GM23338 (cell line): ENCODE results near the gene USH2A. TPM values are rescaled to one million over a fixed set of nuclear protein-coding genes. Genes with fewer than 3 reads are reported as not detected.

Experiments
- ATAC-seq: fragments of 200-7000 bp; cut with Tn5 transposase; 3 replicates; pipeline ENCODE4 v1.9.1; 2020
- DNase-seq: peaks from one replicate; pipeline ENCODE4 v3.0.0-alpha.2; 2015; ENCODE audit warnings: low spot score
- H2AFZ ChIP-seq: fragments of 200-600 bp; sonication (generic); 2 replicates; pipeline ENCODE4 v1.8.0; 2016; ENCODE audit warnings: antibody characterized with exemption, mild to moderate bottlenecking, moderate library complexity
- H3F3A ChIP-seq: fragments of 200-600 bp; sonication (generic); replicated peaks from 2 replicates; pipeline ENCODE4 v1.8.0; 2017; ENCODE audit warnings: antibody characterized with exemption, mixed run types, low read depth
- H3K27ac ChIP-seq: fragments of 200-600 bp; sonication (generic); 2 replicates; pipeline ENCODE4 v1.6.1; 2016; ENCODE audit warnings: low read depth
- H3K27me3 ChIP-seq: fragments of 200-600 bp; sonication (generic); 2 replicates; pipeline ENCODE4 v1.8.0; 2016; ENCODE audit warnings: mild to moderate bottlenecking, mixed run types, moderate library complexity; ENCODE audit not compliant: insufficient read depth
- H3K36me3 ChIP-seq: fragments of 200-600 bp; sonication (generic); 2 replicates; pipeline ENCODE4 v1.8.0; 2016; ENCODE audit warnings: mild to moderate bottlenecking; ENCODE audit not compliant: insufficient read depth
- H3K4me1 ChIP-seq: fragments of 200-600 bp; sonication (generic); 2 replicates; pipeline ENCODE4 v1.8.0; 2016; ENCODE audit warnings: mild to moderate bottlenecking, moderate library complexity; ENCODE audit not compliant: insufficient read depth
- H3K4me2 ChIP-seq: fragments of 200-600 bp; sonication (generic); 2 replicates; pipeline ENCODE4 v1.7.1; 2017; ENCODE audit warnings: mixed run types
- H3K4me3 ChIP-seq: fragments of 200-600 bp; sonication (generic); 2 replicates; pipeline ENCODE4 v1.6.1; 2016; ENCODE audit warnings: mixed run types
- H3K79me2 ChIP-seq: fragments of 200-600 bp; sonication (generic); replicated peaks from 2 replicates; pipeline ENCODE4 v1.8.0; 2017; ENCODE audit warnings: mild to moderate bottlenecking; ENCODE audit not compliant: insufficient read depth
- H3K9me2 ChIP-seq: fragments of 200-600 bp; sonication (generic); 2 replicates; pipeline ENCODE4 v1.8.0; 2017; ENCODE audit not compliant: insufficient read depth
- H4K20me1 ChIP-seq: fragments of 200-600 bp; sonication (generic); replicated peaks from 2 replicates; pipeline ENCODE4 v1.8.0; 2017; ENCODE audit warnings: mild to moderate bottlenecking; ENCODE audit not compliant: insufficient read depth
- H3K27ac Mint-ChIP-seq: 2 replicates; pipeline ENCODE4 v1.8.0; 2020; ENCODE audit warnings: inconsistent platforms, mild to moderate bottlenecking, moderate library complexity, mixed read lengths
- H3K27me3 Mint-ChIP-seq: 3 replicates; pipeline ENCODE4 v1.8.0; 2022; ENCODE audit warnings: low read depth, mild to moderate bottlenecking, moderate library complexity, mixed read lengths, inconsistent platforms; ENCODE audit not compliant: insufficient read depth, poor library complexity
- H3K36me3 Mint-ChIP-seq: 3 replicates; pipeline ENCODE4 v1.8.0; 2021; ENCODE audit warnings: low read depth, mild to moderate bottlenecking, inconsistent platforms, moderate library complexity, mixed read lengths
- H3K4me1 Mint-ChIP-seq: 3 replicates; pipeline ENCODE4 v1.8.0; 2020; ENCODE audit warnings: mild to moderate bottlenecking, inconsistent platforms, mixed read lengths
- H3K4me3 Mint-ChIP-seq: 3 replicates; pipeline ENCODE4 v1.8.0; 2021; ENCODE audit warnings: moderate library complexity, mild to moderate bottlenecking, inconsistent platforms, mixed read lengths
- H3K9me3 Mint-ChIP-seq: 3 replicates; pipeline ENCODE4 v1.8.0; 2020; ENCODE audit warnings: moderate library complexity, mild to moderate bottlenecking, inconsistent platforms, mixed read lengths
- CREB1 ChIP-seq: fragments of 250-450 bp; sonication (Bioruptor Pico); IDR thresholded peaks from 2 replicates; pipeline ENCODE4 v1.5.0; 2020; ENCODE audit warnings: low read depth, mild to moderate bottlenecking, moderate library complexity
- EZH2 ChIP-seq: fragments of 200-600 bp; sonication (generic); IDR thresholded peaks from one replicate; pipeline ENCODE4 v1.8.0; 2017; ENCODE audit warnings: antibody characterized with exemption, mild to moderate bottlenecking, low read depth; ENCODE audit not compliant: unreplicated experiment
- EZH2phosphoT487 ChIP-seq: fragments of 200-600 bp; sonication (generic); IDR thresholded peaks from one replicate; pipeline ENCODE4 v1.8.1; 2018; ENCODE audit warnings: antibody characterized with exemption; ENCODE audit not compliant: unreplicated experiment
- JUNB ChIP-seq: IDR thresholded peaks from one replicate; pipeline ENCODE4 v1.6.1; 2016; ENCODE audit warnings: antibody characterized with exemption; ENCODE audit not compliant: unreplicated experiment
- NANOG ChIP-seq: IDR thresholded peaks from 2 replicates; pipeline ENCODE4 v1.6.1; 2016; ENCODE audit warnings: antibody characterized with exemption, borderline replicate concordance
- POLR2AphosphoS5 ChIP-seq: IDR thresholded peaks from 2 replicates; pipeline ENCODE4 v1.6.1; 2016; ENCODE audit warnings: antibody characterized with exemption, low read depth
- STAT1 ChIP-seq: IDR thresholded peaks from one replicate; pipeline ENCODE4 v1.6.1; 2016; ENCODE audit warnings: antibody characterized with exemption; ENCODE audit not compliant: unreplicated experiment
- ZNF114 ChIP-seq: fragments of 250-450 bp; sonication (Bioruptor Pico); IDR thresholded peaks from 2 replicates; pipeline ENCODE4 v1.5.0; 2020; ENCODE audit warnings: mild to moderate bottlenecking, moderate library complexity
- ZNF331 ChIP-seq: fragments of 250-450 bp; sonication (Bioruptor Pico); IDR thresholded peaks from 2 replicates; pipeline ENCODE4 v1.5.0; 2020; ENCODE audit warnings: low read depth, mild to moderate bottlenecking, moderate library complexity
- polyA plus RNA-seq: library from polyadenylated mRNA; unstranded; fragments of >200 nt; fragmentation: Nextera tagmentation; extraction: Ambion mirVana; gene quantifications from 2 replicates; pipeline ENCODE4 v1.2.1, GENCODE V29; 2016
- total RNA-seq: library from RNA; depleted of rRNA; stranded (reverse); fragments of >200 nt; shearing (Covaris generic); gene quantifications from 2 replicates; pipeline ENCODE4 v1.2.3, GENCODE V29; 2014
- TF ChIP-seq, protein P1 (sequence below), 2 experiments: fragments of 200-600 bp in 1 of 2; sonication (generic) in 1 of 2; conservative IDR thresholded peaks; 2 replicates each; pipeline versions ENCODE4 v1.5.1 to v1.6.1; 2016 to 2017; ENCODE audit warnings: antibody characterized with exemption in 2 of 2, low read depth in 2 of 2, mild to moderate bottlenecking in 2 of 2, moderate library complexity in 1 of 2
- TF ChIP-seq, protein P2 (sequence below): fragments of 250-450 bp; sonication (Bioruptor Pico); IDR thresholded peaks from 2 replicates; pipeline ENCODE4 v1.5.0; 2020; ENCODE audit warnings: mild to moderate bottlenecking, moderate library complexity
- TF ChIP-seq, protein P3 (sequence below): IDR thresholded peaks from one replicate; pipeline ENCODE4 v1.6.1; 2018; ENCODE audit warnings: antibody characterized with exemption; ENCODE audit not compliant: unreplicated experiment
- TF ChIP-seq, protein P4 (sequence below): IDR thresholded peaks from 2 replicates; pipeline ENCODE4 v1.6.1; 2016; ENCODE audit warnings: antibody characterized with exemption

Gene USH2A
- total and polyA plus RNA-seq, 2 experiments from 2014 or later, result 0.03 TPM

DNA sequence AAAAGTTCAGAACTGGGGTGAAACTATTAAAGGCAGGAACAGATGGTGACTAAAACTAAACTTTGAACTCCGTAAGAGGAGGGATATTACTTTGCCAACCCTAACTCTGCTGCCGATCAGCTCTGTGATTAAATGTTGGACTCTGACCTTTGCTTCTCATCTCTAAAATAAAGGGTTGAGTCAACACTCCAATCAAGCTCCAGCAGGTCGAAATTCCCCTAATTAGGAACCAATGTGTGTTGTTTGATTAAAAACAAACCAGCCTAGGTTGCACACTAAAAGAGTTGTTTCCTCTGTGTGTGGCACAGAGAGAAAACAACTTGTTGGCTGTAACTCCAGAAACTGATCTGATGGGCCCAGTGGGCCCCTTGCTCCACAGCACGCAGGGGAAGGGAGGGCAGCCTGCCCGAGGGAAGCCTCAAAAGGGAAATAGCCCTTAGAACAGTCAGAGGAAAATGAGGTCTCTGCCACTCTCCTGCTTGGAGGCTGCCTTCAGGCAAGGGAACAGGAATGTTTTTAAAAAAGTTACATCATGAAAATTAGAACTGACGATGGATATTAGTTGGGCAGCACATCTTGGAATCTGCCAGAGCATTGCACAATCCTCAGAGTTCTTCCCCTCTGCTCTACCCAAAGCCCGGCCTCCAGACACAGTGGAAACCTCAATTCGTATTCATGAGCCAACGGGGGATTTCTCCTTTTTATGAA, 786.8 kb downstream of the USH2A start:
- H3K4me3 Mint-ChIP-seq, result no peak overlapping the region
- no peaks in the 10 kb centered on the region for H3K9me2 ChIP-seq
- no peak overlapping the region for H3K4me3 ChIP-seq
- no peak overlapping the region for H3K27ac Mint-ChIP-seq
- no peaks in the 10 kb centered on the region for H3K27me3 ChIP-seq
- H3K9me3 Mint-ChIP-seq, result no peaks in the 10 kb centered on the region
- H3K36me3 Mint-ChIP-seq, result no peaks in the 10 kb centered on the region
- H3K4me2 ChIP-seq, result no peak overlapping the region
- H3K79me2 ChIP-seq, result no peaks in the 10 kb centered on the region
- DNase-seq (no peak), ATAC-seq (peak; percentile 60)
- no peak overlapping the region for H3K27ac ChIP-seq
- peak overlapping the region; percentile 84 for H2AFZ ChIP-seq
- no peaks in the 10 kb centered on the region for H3K36me3 ChIP-seq
- no peaks in the 10 kb centered on the region for H3K4me1 ChIP-seq
- H3F3A ChIP-seq, result no peaks in the 10 kb centered on the region
- H3K27me3 Mint-ChIP-seq, result peaks cover 2% of the 10 kb centered on the region
- no peak for TF ChIP-seq JUNB
- no peak for TF ChIP-seq STAT1
- no peak for TF ChIP-seq CREB1 (CRISPR knock-in tag)
- TF ChIP-seq, protein P1, sequence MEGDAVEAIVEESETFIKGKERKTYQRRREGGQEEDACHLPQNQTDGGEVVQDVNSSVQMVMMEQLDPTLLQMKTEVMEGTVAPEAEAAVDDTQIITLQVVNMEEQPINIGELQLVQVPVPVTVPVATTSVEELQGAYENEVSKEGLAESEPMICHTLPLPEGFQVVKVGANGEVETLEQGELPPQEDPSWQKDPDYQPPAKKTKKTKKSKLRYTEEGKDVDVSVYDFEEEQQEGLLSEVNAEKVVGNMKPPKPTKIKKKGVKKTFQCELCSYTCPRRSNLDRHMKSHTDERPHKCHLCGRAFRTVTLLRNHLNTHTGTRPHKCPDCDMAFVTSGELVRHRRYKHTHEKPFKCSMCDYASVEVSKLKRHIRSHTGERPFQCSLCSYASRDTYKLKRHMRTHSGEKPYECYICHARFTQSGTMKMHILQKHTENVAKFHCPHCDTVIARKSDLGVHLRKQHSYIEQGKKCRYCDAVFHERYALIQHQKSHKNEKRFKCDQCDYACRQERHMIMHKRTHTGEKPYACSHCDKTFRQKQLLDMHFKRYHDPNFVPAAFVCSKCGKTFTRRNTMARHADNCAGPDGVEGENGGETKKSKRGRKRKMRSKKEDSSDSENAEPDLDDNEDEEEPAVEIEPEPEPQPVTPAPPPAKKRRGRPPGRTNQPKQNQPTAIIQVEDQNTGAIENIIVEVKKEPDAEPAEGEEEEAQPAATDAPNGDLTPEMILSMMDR (conservative IDR thresholded peaks at IDR 0.05; ENCODE audit: low read depth in 2 of 2), result no peak
- no peak for TF ChIP-seq ZNF114 (CRISPR knock-in tag)
- no peak for TF ChIP-seq NANOG
- TF ChIP-seq POLR2AphosphoS5, result no peak
- TF ChIP-seq, protein P2, sequence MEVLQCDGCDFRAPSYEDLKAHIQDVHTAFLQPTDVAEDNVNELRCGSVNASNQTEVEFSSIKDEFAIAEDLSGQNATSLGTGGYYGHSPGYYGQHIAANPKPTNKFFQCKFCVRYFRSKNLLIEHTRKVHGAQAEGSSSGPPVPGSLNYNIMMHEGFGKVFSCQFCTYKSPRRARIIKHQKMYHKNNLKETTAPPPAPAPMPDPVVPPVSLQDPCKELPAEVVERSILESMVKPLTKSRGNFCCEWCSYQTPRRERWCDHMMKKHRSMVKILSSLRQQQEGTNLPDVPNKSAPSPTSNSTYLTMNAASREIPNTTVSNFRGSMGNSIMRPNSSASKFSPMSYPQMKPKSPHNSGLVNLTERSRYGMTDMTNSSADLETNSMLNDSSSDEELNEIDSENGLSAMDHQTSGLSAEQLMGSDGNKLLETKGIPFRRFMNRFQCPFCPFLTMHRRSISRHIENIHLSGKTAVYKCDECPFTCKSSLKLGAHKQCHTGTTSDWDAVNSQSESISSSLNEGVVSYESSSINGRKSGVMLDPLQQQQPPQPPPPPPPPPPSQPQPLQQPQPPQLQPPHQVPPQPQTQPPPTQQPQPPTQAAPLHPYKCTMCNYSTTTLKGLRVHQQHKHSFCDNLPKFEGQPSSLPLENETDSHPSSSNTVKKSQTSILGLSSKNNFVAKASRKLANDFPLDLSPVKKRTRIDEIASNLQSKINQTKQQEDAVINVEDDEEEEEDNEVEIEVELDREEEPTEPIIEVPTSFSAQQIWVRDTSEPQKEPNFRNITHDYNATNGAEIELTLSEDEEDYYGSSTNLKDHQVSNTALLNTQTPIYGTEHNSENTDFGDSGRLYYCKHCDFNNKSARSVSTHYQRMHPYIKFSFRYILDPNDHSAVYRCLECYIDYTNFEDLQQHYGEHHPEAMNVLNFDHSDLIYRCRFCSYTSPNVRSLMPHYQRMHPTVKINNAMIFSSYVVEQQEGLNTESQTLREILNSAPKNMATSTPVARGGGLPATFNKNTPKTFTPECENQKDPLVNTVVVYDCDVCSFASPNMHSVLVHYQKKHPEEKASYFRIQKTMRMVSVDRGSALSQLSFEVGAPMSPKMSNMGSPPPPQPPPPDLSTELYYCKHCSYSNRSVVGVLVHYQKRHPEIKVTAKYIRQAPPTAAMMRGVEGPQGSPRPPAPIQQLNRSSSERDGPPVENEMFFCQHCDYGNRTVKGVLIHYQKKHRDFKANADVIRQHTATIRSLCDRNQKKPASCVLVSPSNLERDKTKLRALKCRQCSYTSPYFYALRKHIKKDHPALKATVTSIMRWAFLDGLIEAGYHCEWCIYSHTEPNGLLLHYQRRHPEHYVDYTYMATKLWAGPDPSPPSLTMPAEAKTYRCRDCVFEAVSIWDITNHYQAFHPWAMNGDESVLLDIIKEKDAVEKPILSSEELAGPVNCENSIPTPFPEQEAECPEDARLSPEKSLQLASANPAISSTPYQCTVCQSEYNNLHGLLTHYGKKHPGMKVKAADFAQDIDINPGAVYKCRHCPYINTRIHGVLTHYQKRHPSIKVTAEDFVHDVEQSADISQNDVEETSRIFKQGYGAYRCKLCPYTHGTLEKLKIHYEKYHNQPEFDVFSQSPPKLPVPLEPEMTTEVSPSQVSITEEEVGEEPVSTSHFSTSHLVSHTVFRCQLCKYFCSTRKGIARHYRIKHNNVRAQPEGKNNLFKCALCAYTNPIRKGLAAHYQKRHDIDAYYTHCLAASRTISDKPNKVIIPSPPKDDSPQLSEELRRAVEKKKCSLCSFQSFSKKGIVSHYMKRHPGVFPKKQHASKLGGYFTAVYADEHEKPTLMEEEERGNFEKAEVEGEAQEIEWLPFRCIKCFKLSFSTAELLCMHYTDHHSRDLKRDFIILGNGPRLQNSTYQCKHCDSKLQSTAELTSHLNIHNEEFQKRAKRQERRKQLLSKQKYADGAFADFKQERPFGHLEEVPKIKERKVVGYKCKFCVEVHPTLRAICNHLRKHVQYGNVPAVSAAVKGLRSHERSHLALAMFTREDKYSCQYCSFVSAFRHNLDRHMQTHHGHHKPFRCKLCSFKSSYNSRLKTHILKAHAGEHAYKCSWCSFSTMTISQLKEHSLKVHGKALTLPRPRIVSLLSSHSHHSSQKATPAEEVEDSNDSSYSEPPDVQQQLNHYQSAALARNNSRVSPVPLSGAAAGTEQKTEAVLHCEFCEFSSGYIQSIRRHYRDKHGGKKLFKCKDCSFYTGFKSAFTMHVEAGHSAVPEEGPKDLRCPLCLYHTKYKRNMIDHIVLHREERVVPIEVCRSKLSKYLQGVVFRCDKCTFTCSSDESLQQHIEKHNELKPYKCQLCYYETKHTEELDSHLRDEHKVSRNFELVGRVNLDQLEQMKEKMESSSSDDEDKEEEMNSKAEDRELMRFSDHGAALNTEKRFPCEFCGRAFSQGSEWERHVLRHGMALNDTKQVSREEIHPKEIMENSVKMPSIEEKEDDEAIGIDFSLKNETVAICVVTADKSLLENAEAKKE (CRISPR knock-in tag), result no peak
- TF ChIP-seq EZH2phosphoT487, result no peak
- no peak for TF ChIP-seq EZH2
- TF ChIP-seq, protein P3, sequence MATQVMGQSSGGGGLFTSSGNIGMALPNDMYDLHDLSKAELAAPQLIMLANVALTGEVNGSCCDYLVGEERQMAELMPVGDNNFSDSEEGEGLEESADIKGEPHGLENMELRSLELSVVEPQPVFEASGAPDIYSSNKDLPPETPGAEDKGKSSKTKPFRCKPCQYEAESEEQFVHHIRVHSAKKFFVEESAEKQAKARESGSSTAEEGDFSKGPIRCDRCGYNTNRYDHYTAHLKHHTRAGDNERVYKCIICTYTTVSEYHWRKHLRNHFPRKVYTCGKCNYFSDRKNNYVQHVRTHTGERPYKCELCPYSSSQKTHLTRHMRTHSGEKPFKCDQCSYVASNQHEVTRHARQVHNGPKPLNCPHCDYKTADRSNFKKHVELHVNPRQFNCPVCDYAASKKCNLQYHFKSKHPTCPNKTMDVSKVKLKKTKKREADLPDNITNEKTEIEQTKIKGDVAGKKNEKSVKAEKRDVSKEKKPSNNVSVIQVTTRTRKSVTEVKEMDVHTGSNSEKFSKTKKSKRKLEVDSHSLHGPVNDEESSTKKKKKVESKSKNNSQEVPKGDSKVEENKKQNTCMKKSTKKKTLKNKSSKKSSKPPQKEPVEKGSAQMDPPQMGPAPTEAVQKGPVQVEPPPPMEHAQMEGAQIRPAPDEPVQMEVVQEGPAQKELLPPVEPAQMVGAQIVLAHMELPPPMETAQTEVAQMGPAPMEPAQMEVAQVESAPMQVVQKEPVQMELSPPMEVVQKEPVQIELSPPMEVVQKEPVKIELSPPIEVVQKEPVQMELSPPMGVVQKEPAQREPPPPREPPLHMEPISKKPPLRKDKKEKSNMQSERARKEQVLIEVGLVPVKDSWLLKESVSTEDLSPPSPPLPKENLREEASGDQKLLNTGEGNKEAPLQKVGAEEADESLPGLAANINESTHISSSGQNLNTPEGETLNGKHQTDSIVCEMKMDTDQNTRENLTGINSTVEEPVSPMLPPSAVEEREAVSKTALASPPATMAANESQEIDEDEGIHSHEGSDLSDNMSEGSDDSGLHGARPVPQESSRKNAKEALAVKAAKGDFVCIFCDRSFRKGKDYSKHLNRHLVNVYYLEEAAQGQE, result no peak
- TF ChIP-seq ZNF331 (CRISPR knock-in tag), result no peak
- TF ChIP-seq, protein P4, sequence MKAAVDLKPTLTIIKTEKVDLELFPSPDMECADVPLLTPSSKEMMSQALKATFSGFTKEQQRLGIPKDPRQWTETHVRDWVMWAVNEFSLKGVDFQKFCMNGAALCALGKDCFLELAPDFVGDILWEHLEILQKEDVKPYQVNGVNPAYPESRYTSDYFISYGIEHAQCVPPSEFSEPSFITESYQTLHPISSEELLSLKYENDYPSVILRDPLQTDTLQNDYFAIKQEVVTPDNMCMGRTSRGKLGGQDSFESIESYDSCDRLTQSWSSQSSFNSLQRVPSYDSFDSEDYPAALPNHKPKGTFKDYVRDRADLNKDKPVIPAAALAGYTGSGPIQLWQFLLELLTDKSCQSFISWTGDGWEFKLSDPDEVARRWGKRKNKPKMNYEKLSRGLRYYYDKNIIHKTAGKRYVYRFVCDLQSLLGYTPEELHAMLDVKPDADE, result no peak
- peaks cover 27% of the 10 kb centered on the region for H3K4me1 Mint-ChIP-seq
- no peaks in the 10 kb centered on the region for H4K20me1 ChIP-seq
